RCC 7860 (cell line): Measurements from ENCODE around the gene MORC1.
"Not testable (repeated sequence)": the region's sequence is repeated elsewhere in the genome, so short reads cannot be mapped to it uniquely, and the experiment has no call there.

ENCODE experiments used
- DNase-seq: peaks from one replicate; pipeline ENCODE4 v3.0.0-alpha.2; 2015; ENCODE audit warnings: low spot score
- FAIRE-seq: peaks from 2 replicates; lab custom pipeline; 2012; peaks lifted over from hg19 to GRCh38; lab: Jason Lieb, UNC

The MORC1 gene

GRCh38 chr3:109117939-109118338 is at the start of gene MORC1:
Gene MORC1 (minus strand): TSS chr3:109118134. CDS start chr3:109118059, 75 bp downstream.
- FAIRE-seq (no peak), DNase-seq (no peak)

- DNase-seq: no peak
- FAIRE-seq: no peak
Observed at GRCh38 chr3:109165905-109166304, 48.0 kb upstream of the MORC1 start.

GRCh38 chr3:109161487-109162123 is 43.7 kb upstream of the MORC1 start:
- peak; percentile 74 for FAIRE-seq
- DNase-seq: peak; percentile 8

- DNase-seq: peak; percentile 40
- peak; percentile 65 for FAIRE-seq
Observed at GRCh38 chr3:109155828-109156227, 37.9 kb upstream of the MORC1 start.

GRCh38 chr3:109154979-109155378 is 37.0 kb upstream of the MORC1 start:
- FAIRE-seq (no peak), DNase-seq (peak; percentile 27)

GRCh38 chr3:109152320-109152719 is 34.4 kb upstream of the MORC1 start:
- DNase-seq: no peak
- no peak for FAIRE-seq

GRCh38 chr3:109149078-109149477 is 31.1 kb upstream of the MORC1 start:
- FAIRE-seq (no peak), DNase-seq (no peak)

GRCh38 chr3:109143646-109144045 is 25.7 kb upstream of the MORC1 start:
- no peak for FAIRE-seq
- DNase-seq: no peak

GRCh38 chr3:109140318-109140717 is 22.4 kb upstream of the MORC1 start:
- FAIRE-seq: no peak
- DNase-seq: no peak

- peak; percentile 94 for FAIRE-seq
- DNase-seq: peak; percentile 68
Observed at GRCh38 chr3:109137761-109138160, 19.8 kb upstream of the MORC1 start.

GRCh38 chr3:109136523-109136922 is 18.6 kb upstream of the MORC1 start, which contains the start of gene C3orf85:
Gene C3orf85 (plus strand): TSS chr3:109136719. CDS start chr3:109136848, 129 bp downstream.
- FAIRE-seq (no peak), DNase-seq (no peak)

- not testable (repeated sequence) for FAIRE-seq
Observed at GRCh38 chr3:109133474-109133816, 15.5 kb upstream of the MORC1 start.

GRCh38 chr3:109132801-109133473 is 15.0 kb upstream of the MORC1 start:
- FAIRE-seq (peak; percentile 98), DNase-seq (peak; percentile 90)

More at GRCh38 chr3:109133474-109133816, 15.5 kb upstream of the MORC1 start:
- DNase-seq: not testable (repeated sequence)

GRCh38 chr3:109131276-109131675 is 13.3 kb upstream of the MORC1 start:
- DNase-seq: peak; percentile 32
- FAIRE-seq: peak; percentile 72

GRCh38 chr3:109127553-109127952 is 9.6 kb upstream of the MORC1 start:
- DNase-seq: no peak
- FAIRE-seq: no peak

- DNase-seq: no peak
- no peak for FAIRE-seq
Observed at GRCh38 chr3:109125902-109126301, 8.0 kb upstream of the MORC1 start.

GRCh38 chr3:109122690-109123089 is 4.8 kb upstream of the MORC1 start:
- no peak for FAIRE-seq
- DNase-seq: no peak

- DNase-seq (no peak), FAIRE-seq (no peak)
Observed at GRCh38 chr3:109118584-109118983, 650 bp upstream of the MORC1 start.

GRCh38 chr3:109116031-109116430 is 1.9 kb downstream of the MORC1 start:
- FAIRE-seq (no peak), DNase-seq (no peak)

GRCh38 chr3:109115451-109115850 is 2.5 kb downstream of the MORC1 start:
- DNase-seq (no peak), FAIRE-seq (no peak)

GRCh38 chr3:109114746-109115145 is 3.2 kb downstream of the MORC1 start:
- DNase-seq: no peak
- no peak for FAIRE-seq
